D721Med (cell line): ENCODE results near the gene NPHP3.

Experiments used
- DNase-seq: peaks from one replicate; pipeline ENCODE4 v3.0.0; 2011; ENCODE audit warnings: low spot score; ENCODE audit not compliant: insufficient read length
- FAIRE-seq: peaks from 2 replicates; lab custom pipeline; 2011; peaks lifted over from hg19 to GRCh38; lab: Jason Lieb, UNC
- TF ChIP-seq, protein P1 (sequence below): IDR thresholded peaks from 2 replicates; pipeline ENCODE4 v1.5.1; 2012; ENCODE audit warnings: mild to moderate bottlenecking, control low read depth; ENCODE audit not compliant: insufficient read depth; ENCODE audit errors: missing control alignments

Gene NPHP3

DNA sequence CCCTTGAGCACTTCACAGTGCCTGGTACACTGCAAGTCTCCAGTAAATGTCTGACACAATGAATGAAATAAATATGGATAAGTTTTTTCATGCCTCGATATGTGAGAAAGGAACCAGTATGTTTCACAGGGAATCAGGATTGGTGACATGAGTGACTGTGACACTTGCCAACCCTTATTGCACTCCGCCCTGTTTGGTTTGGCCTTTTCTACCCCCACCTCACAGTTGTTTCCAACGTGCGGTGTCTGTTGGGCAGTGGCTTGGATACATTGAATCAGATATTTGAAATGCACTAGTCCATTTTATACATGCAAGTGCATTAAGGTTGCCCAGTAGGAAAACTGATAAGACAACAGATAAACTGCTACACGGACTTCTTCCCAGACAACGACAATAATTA, 2.0 kb downstream of the NPHP3 start:
- FAIRE-seq = no peak
- no peak for DNase-seq
- TF ChIP-seq, protein P1, sequence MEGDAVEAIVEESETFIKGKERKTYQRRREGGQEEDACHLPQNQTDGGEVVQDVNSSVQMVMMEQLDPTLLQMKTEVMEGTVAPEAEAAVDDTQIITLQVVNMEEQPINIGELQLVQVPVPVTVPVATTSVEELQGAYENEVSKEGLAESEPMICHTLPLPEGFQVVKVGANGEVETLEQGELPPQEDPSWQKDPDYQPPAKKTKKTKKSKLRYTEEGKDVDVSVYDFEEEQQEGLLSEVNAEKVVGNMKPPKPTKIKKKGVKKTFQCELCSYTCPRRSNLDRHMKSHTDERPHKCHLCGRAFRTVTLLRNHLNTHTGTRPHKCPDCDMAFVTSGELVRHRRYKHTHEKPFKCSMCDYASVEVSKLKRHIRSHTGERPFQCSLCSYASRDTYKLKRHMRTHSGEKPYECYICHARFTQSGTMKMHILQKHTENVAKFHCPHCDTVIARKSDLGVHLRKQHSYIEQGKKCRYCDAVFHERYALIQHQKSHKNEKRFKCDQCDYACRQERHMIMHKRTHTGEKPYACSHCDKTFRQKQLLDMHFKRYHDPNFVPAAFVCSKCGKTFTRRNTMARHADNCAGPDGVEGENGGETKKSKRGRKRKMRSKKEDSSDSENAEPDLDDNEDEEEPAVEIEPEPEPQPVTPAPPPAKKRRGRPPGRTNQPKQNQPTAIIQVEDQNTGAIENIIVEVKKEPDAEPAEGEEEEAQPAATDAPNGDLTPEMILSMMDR = no peak

DNA sequence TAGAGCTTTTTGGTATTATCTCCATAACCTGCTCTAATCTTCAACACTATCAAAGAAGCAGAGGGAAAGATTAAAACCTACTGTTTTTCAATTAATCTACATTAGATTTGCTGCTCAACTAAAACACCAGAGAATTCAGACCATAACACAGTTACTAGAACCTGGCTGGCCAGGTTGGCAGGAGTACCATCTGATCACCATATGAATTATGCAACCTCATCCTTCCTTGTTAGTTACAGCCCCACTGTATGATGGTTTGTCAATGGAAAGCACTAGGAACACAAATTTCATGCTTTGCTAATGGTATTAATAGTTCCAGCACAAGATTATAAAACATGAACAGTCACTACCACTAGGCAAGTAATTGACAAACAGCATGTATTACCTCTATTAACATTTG, 5.8 kb downstream of the NPHP3 start:
- FAIRE-seq (no peak), DNase-seq (no peak)
- TF ChIP-seq, protein P1 = no peak

DNA sequence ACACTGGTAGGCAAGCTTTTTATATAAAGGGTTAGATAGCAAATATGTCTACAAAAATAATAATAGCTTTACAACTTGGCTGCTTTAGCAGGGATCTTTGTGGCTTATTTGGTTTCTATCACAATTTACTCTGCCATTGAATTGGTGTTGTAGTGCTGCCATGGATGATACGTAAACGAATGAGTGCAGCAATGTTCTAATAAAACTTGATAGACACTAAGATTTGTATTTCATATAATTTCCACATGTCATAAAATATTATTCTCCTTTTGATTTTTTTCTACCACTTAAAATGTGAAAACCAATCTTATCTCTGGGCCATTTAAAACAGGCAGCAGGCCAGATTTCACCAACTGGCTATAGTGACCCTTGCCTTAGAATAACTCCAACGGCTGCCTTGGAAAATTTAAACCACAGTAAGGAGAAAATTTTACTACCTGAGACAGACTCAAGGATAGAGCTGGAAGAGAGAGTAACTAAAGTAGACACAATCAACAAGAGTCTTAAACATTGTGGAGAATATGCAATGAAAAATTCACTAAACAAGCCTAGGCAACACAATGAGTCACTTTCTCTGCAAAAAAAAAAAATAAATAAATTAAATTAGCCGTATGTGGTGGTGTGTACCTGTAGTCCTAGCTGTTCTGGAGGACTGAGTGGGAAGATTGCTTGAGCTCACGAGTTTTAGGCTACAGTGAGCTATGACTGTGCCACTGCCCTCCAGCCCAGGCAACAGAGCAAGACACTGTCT, 8.1 kb downstream of the NPHP3 start:
- FAIRE-seq (no peak), DNase-seq (no peak)
- TF ChIP-seq, protein P1 = no peak

DNA sequence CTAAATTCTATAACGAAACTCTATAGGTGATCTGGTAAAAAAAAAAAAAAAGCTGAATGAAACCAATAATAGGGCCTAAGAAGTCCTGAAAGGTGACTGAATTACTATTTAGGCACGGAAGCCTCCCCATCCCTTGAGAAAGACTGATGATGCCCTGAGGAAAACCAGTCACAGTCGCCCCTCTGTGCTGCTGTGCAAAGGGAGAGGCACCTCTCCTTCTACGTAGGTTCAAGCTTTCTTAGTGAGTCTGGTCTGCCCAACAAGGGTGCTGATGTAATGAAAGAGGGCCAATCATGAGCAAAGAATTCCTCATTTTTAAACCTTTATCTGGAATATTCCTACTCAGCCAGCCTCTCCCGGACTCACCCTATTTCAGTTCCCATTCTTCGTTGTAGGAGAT, 11.9 kb downstream of the NPHP3 start:
- TF ChIP-seq, protein P1 = no peak
- FAIRE-seq (no peak), DNase-seq (no peak)

DNA sequence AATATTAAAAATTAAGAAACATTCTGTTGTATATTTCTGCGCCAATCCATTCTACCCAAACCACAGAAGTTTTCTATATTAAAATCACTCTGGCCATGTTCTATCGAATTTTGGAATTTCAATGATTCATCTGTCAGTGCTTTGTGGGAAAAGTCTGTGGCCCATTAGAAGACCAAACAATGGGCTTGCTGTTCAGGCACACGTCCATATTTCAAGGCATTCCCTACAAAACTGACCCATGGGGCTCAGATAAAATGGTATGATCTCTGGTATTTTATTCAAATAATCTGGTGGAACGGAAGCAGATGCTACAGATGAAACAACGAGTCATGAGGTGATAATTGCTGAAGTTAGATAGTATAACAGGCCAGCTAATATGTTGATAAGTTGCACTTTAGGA, 12.4 kb downstream of the NPHP3 start:
- no peak for FAIRE-seq
- TF ChIP-seq, protein P1 = no peak
- no peak for DNase-seq

DNA sequence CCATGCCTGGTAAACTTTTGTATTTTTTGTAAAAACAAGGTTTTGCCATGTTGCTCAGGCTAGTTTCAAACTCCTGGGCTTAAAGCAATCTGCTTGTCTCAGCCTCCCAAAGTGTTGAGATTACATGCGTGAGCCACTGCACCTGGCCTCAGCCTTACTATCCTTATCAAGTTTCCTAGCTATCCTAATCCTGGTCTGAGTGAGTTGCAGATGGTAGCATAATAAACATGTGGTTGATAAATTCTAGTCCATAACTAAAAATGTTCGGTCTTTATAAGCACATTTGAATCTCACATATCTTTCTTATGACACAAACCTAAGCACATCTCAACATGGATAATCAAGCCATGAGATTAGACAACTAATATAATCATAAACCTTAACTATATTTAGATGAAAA, 18.5 kb downstream of the NPHP3 start:
- TF ChIP-seq, protein P1 = no peak
- DNase-seq (no peak), FAIRE-seq (no peak)

DNA sequence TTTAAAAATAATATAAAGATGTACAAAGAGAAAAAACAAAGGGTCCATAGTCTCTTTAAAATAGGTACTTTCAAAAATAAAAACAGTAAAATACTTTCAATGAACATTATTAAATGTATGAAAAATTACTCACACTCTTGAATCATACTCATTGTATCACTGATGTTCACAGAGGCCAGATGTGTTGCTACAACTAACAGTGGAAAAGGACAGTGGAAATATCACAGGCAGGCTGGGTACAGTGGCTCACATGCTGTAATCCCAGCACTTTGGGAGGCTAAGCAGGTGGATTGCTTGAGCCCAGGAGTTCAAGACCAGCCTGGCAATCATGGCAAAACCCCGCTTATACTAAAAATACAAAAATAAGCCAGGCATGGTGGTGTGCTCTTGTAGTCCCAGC, 26.8 kb downstream of the NPHP3 start:
- TF ChIP-seq, protein P1 = no peak
- no peak for DNase-seq
- FAIRE-seq = no peak
